ENCODE data around the gene XPO5.
"Not testable (repeated sequence)": the region's sequence is repeated elsewhere in the genome, so short reads cannot be mapped to it uniquely, and the experiment has no call there.

XPO5 gene

DNA sequence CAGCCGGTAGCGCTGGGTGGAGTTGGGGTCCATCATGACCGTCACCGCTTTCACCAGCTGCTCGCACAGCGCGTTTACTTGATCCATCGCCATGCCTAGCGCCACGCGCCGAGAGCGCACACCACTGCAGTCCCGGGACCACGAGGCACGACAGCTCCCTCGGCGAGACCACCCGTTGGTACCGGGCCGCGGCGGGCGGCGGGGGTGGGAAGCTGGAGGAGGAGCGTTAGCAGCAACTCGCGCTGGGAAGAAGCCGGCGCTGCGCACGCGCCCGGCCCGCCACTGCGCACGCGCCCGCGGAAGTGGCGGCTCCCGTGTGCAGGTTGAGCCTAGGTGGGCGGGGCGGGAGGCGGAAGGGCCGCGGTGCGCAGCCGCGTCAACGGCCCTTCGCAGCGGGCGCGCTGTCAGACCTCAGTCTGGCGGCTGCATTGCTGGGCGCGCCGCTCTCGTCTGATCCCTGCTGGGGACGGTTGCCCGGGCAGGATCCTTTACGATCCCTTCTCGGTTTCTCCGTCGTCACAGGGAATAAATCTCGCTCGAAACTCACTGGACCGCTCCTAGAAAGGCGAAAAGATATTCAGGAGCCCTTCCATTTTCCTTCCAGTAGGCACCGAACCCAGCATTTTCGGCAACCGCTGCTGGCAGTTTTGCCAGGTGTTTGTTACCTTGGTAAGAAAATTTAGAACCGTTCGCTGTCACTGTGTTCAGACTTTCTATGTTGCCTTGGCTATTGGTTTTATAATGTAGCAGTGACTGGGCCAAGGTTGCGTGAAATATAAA lies at the start of gene XPO5, which contains the start of gene POLH:
TSS of gene XPO5 (minus strand) at position 267 of the 780 bp plus-strand sequence. CDS start at position 93, 174 bp downstream.
TSS of gene POLH (plus strand) at position 414 of the 780 bp plus-strand sequence. CDS start 6,135 bp downstream, outside the sequence.
- DNase-seq (ENCODE audit: low spot score), result peak; percentile 95

DNA sequence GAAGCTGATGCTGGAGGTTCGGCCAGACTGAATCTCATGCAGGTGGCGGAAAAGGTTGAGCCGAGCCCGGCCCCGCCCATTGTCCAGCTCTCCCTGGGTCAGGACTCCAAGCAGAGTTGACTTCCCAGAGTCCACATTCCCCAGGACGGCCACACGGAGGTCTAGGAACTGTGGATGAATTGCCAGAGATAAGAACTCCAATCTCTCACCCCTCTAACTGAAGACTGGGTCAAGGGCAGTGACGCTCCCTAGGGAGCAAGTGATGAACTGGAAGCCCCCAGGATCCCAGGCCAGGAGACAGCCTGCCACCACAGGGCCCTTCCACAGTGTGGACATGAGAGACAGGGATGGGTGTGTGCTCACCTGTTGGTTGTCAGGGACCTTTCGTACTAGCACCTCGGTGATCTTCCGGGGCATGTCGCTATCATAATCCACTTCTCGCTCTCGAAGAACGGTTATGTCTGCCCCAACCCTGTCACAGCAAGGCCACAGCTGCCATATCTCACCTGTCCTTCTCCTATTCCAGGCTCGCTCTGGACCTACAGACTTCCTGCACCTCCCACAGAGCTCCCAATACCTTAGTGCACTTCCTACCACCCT lies 49.7 kb upstream of the XPO5 start:
- no peak for DNase-seq (ENCODE audit: low spot score)

DNA sequence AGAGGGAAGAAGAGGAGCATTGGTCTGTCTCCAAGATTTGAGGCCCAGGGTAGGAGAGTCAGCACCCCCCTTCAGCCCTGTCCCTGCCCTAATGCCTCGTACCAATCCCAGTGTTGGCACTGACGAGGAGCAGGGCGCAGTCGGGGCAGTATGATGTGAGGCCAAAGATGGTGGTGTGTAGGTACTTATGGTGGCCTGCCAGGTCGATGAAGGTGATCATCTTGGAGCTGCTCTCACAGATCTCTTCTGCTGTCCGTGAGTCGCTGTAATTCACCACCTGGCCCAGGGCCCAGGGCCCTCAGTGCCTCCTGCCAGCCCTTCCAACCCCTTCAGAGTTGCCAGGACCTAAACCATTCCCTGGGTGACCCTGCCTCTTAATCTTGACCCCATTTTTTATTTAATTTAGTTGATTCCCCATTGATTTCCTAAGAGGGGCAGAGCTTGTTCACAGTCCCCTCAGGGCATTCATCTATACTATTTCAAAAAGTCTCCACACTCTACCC lies 49.0 kb upstream of the XPO5 start:
- no peak for DNase-seq (ENCODE audit: low spot score)

DNA sequence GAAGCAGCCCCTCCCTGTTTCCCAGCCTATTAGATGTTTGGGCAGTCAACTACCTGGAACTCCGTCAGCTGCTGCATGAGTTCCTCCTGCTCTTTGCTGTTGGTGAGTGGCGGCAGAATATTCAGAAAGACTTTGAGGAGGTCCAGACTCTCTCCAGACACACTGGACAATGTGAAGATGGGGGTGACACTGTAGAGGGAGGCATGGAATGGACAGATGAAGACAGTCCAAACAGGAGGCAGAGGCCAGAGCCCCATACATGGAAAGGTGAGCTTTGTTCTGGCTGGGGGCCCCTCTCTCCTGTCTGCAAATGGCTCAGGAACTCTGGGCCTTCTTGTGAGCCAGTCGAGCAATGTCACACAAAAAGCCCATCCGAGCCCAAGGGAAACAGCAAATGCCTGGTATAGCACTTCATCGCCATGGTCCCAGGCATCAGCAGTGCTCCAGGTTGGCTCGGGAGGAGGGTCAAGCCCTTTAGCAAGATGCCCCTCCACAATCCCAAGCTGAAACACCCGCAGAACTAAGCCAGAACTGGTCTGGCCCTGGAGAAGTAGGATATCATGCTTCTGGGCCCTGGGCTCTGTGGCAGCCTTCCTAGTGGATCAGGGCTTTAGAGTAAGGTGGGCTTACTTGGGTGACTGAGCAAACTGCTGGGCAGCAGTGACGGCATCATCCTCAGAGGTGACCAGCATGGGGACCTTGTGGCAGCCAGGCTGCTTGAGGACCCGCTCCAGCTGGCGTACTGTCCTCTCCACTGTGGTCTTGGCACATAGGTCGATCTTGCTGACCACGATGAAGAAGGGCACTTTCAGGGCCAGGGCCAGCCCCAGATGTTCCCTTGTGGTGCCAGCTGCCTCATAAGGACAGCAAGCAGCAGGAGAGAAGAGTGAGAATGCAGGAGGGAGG lies 48.3 kb upstream of the XPO5 start:
- DNase-seq (ENCODE audit: low spot score), result no peak

DNA sequence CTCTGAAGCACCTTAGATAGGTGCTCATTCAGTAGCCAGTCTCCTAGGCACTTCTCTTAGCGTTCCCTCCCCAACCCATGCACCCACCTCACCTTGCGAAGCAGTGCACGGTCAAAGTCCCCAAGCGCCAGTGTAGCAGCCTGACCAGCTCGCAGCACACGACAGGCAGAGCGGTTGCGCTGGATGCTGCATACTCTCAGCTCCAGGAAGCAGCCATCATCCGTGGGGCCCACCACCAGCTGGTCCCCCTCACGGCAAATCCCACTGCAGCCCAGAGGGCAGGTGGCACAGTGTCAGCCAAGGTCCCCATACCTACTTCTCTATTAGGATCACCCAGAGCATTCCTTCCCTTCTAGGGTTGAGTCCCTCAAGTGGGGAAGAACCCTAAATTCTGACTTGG lies 46.7 kb upstream of the XPO5 start:
- DNase-seq (ENCODE audit: low spot score), result no peak

DNA sequence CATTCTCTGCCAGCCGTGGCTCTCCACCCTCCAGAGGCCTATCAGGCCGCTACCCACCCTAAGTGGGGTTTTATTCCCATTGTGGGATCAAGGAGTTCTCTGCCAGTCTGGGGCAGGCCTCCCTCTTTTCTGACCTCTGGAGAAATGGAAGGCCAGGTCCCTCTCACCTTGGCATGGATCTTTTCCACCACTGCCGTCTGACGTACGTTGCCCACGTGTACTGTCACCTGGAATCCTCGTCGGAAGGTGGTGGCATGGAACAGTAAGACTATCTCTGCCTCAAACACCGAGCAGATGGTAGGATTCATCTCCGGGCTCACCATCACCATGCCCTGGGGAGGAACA lies 46.0 kb upstream of the XPO5 start:
- DNase-seq (ENCODE audit: low spot score), result no peak

DNA sequence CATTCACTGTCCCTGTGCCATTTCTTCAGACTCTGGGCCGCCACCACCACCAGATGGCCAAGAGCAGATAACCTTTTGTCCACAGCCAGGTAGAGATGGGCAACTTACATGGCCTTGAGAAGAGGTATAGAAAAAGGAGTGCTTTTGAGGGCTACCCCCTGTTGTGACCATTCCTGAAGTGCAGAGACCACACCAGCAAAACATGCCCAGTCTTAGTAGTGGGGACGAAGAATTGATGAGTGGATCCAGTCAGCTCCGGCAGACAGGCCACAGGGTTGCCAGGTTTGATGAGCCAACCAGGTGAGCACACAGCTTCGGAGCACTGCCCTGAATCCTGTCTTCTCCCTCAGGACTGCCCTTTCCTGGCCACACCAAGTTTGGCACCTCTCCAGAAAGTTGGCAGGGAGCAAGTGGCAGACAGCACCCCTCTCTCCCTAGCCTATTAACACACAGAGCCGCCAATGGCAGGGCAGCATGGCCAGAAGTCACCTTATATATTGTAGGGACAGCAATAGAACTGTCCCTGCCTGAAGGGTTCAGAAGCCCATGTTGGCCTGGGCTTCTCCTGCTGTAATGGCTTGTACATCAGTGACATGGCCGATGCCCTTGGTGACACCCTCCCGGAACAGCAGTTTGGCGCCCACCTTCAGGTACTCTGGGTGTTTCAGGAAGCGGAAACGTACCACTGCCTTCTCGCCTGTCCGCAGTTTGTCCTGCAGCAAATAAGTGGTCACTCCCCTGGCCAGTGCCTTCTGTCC lies 45.4 kb upstream of the XPO5 start:
- DNase-seq (ENCODE audit: low spot score), result no peak

DNA sequence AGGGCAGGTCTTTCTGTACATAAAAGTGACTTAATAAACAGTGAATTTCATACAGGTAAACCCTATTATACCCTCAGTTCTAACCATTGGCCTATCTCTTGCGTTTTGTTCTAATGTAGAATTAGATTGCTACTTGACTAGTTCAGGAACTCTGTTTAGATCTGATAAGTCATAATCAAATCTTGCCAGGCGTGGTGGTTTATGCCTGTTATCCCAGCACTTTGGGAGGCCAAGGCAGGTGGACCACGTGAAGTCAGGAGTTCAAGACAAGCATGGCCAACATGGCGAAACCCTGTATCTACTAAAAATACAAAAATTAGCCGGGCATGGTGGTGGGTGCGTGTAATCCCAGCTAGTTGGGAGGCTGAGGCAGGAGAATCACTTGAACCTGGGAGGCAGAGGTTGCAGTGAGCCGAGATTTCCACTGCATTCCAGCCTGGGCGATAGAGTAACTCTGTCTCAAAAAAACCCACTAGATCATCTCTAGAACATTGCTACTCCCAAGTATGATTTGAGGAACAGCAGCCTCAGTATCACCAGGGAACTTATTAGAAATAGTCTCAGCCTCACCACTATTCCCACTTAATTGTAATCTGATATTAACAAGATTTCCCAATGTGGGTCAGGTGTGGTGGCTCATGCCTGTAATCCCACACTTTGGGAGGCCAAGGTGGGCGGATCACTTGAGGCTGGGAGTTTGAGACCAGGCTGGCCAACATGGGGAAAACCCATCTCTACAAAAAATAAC lies 41.1 kb upstream of the XPO5 start:
- DNase-seq (ENCODE audit: low spot score), result no peak

DNA sequence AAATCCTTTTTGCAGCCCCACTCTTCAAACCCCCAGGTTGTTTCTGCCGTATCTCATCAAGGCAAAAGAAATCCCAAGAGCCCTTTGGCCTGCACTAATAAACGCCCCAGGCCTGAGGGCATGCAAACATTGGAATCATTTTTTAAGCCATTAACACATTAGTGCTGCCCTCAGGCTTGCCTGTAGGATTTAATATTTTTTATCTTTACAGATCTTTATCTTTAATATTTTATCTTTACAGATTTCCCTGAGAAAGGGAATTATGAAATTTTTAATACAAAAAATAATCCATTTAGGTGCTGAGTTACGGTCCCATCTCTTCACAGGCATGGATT lies 38.5 kb upstream of the XPO5 start:
- DNase-seq (ENCODE audit: low spot score), result no peak

DNA sequence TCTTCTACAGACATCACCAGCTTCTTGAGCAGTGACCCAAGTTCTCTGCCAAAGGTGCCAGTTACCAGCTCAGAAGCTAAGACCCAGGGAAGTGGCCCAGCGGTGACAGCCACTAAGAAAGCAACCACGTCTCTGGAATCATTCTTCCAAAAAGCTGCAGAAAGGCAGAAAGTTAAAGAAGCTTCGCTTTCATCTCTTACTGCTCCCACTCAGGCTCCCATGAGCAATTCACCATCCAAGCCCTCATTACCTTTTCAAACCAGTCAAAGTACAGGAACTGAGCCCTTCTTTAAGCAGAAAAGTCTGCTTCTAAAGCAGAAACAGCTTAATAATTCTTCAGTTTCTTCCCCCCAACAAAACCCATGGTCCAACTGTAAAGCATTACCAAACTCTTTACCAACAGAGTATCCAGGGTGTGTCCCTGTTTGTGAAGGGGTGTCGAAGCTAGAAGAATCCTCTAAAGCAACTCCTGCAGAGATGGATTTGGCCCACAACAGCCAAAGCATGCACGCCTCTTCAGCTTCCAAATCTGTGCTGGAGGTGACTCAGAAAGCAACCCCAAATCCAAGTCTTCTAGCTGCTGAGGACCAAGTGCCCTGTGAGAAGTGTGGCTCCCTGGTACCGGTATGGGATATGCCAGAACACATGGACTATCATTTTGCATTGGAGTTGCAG lies 38.0 kb upstream of the XPO5 start:
- no peak for DNase-seq (ENCODE audit: low spot score)

DNA sequence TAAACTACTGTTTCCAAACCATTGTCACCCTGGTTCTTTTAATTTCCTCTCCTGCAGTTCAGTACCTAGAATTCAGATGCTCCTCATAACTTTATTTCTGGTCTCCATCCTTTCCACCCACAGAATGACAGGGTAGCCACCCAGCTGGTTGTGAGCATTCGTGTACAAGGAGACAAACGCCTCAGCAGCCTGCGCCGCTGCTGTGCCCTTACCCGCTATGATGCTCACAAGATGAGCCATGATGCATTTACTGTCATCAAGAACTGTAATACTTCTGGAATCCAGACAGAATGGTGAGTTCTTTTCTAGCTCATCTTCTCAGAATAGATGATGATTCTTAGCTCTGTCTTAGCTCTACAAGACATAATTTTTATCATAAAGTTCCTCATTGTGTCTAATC lies 34.6 kb upstream of the XPO5 start:
- DNase-seq (ENCODE audit: low spot score), result no peak

DNA sequence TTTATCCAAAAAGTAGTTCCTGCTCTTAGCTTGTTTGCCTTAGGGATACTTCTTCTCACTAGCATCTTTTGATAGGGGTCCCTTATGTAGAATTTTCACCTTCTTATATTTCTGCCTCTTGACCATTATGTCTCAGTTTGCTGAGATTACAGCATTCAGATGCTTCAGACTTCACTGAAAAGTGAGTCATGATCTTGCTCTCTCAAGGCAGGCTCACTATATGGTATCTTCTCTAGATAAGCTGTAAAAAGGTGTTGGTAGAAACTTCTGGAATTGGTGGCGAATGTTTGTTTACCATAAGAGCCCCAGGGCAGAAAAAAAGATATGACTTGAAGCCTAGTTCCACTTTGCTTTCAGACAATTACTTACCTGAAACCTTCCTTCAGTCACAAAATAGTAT lies 33.6 kb upstream of the XPO5 start:
- DNase-seq (ENCODE audit: low spot score), result no peak

DNA sequence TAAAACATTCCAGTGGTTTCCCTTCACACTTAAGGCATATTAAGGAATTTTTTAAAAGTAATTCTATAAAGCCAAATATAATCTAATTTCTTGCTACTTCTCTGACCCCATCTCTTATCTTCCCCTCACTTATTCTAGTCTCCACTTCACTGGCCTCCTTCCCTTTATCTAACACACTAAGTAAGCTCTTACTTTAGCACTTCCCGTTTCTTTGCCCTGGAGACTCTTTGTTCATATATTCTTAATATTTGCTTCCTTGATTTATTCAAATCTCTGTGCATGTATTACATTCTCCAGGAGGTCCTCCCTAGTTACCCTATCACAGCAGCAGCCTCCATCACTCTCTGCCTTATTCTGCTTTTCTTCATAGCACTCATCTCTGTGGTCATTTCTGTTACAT lies 33.0 kb upstream of the XPO5 start:
- DNase-seq (ENCODE audit: low spot score), result no peak

DNA sequence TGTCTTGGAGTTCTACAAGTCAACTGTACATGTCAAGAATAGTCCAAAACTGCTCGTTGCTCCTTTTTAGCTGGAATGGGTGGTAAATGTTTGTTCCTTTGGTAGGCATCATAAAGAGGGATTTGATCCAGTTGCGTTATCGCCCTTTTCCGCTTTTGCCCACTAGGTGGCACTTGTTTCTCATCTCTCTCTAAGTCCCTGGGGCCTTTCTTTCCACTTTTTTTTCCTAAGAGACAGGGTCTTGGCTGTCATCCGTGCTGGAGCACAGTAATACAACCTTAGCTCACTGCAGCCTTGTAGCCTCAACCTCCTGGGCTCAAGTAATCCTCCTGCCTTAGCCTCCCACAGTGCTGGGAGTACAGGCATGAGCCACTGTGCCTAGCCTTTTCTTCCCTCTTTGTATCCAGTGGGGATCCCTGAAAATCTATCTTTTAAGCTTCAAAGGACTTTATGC lies 32.5 kb upstream of the XPO5 start:
- DNase-seq (ENCODE audit: low spot score), result peak; percentile 81

DNA sequence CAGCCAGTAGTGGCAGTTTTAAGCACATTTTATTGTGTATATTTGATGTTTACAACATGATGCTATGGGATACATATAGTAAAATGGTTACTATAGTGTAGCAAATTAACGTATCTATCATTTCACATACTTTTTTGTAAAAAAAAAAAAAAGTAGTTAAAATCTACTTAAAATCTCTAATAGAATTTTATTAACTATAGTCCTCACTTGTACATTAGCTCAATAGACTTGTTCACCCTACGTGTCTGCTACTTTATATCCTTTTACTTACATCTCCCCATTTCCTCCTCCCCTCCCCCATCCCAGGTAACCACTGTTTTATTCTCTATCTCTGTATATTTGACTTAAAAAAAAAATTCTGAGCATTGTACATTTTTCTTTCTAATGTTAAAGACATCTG lies 30.2 kb upstream of the XPO5 start:
- no peak for DNase-seq (ENCODE audit: low spot score)

DNA sequence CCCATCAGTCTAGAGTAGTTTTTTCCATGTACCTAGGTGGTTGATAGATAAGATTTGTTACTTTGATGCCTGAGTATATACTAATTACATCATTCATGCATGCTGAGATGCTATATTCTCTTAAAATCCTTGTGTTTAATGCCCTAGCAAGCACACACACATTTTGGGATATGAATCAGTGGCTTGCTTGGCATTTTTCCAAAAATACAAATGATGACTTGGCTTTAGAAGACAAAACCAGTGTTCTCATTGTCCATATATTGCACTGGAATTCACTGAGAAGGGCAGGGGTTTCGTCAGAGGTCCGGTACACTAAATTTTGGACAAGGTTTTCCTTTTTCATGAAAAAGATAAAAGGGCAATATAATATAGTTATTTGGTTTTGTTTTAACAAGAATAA lies 28.3 kb upstream of the XPO5 start:
- DNase-seq (ENCODE audit: low spot score), result no peak

DNA sequence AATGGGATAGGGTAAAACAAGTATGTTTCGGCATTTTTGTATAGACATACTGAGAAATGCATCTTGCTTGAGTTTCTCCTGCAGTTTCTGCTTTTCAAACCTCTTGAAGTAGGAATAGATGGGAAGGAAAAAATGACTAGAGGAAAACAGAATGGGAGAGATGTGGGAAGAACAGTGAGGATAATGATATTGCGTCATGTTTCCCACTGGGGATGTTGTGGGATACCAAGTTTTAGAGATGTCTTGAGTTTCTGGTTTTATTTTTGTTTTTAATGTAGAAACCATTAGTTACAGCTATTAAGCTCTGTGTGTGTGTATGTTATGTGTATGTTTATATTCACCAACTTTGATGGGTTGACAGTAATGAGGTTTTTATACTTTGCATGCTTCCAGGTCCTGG lies 24.8 kb upstream of the XPO5 start:
- DNase-seq (ENCODE audit: low spot score), result no peak

DNA sequence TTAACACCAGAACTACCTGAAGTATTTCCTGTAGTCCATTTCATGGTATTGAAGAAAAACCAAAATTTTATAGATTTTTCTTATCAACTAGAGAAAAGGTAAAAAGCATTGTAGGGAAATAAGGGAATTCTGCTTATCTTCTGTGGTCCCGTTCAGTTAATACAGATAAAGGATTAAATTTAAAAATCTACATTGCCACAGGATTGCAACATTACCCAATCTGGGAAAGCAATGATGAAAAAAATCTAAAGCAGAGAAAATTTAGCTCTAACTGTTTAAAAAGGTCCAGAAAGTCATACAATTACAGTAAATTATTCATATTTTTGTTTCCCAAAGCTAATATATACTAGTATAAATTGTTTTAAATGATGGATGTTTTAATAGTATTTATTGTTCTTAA lies 18.1 kb upstream of the XPO5 start:
- DNase-seq (ENCODE audit: low spot score), result no peak

DNA sequence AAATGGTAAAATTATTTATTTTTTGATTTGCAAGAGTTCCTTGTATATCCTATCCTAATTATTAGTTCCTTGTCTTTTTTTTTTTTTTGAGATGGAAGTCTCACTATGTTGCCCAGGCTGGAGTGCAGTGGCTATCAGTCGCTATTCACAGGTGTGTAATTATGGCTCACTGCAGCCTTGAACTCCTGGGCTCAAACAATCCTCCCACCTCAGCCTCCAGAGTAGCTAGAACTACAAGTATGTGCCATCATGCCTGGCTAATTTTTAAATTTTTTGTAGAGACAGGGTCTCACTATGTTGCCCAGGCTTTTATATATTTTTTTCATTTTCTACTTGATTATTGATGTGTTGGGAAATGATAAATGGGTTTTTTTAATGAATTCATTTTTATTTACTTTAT lies 13.7 kb upstream of the XPO5 start:
- DNase-seq (ENCODE audit: low spot score), result not testable (repeated sequence)

DNA sequence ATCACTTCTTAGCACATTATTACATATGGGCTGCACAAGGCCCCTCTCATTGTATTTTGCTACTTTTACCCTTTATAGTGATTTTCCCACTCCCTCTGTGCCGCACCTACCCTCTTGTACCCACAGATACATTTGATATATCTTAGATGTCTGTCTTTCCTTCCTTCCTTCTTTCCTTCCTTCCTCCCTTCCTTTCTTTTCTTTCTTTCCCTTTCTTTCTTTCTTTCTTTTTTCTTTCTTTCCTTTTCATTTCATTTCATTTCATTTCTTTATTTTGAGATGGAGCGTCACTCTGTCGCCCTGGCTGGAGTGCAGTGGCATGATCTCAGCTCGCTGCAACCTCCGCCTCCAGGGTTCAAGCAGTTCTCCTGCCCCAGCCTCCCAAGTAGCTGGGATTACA lies 12.4 kb upstream of the XPO5 start:
- no peak for DNase-seq (ENCODE audit: low spot score)

All from hematopoietic multipotent progenitor cell treated with erythropoietin and hydrocortisone succinate and interleukin-3 and kit ligand, for 15 days (in vitro differentiated cells).